Heart right ventricle (tissue), 16 donors: ENCODE measurements around the gene IL1RAPL1. TPM values are rescaled to one million over a fixed set of nuclear protein-coding genes. Genes with fewer than 3 reads are reported as not detected.

Source experiments
- ATAC-seq, 8 donors: fragments of 200-7000 bp; cut with Tn5 transposase; one replicate each; pipeline ENCODE4 v1.9.1; 2020; ENCODE audit warnings: mild to moderate bottlenecking in 8 of 8, moderate library complexity in 8 of 8, moderate number of reproducible peaks in 1 of 8
- DNase-seq, 2 donors: peaks; one replicate each; pipeline ENCODE4 v3.0.0-alpha.2; 2020
- H3K27ac ChIP-seq, 10 donors: fragments of 200-600 bp; sonication (generic) in 2 of 10; one replicate each; pipeline versions ENCODE4 v1.5.0 to v1.8.0; 2020 to 2022; ENCODE audit warnings: mild to moderate bottlenecking in 3 of 10
- H3K27me3 ChIP-seq, 7 donors: fragments of 200-600 bp; one replicate each; pipeline ENCODE4 v1.8.0; 2021 to 2022; ENCODE audit warnings: mild to moderate bottlenecking in 2 of 7
- H3K36me3 ChIP-seq, 9 donors: fragments of 200-600 bp; sonication (generic) in 1 of 9; one replicate each; pipeline versions ENCODE4 v1.5.0 to v1.8.0; 2020 to 2022; ENCODE audit warnings: mild to moderate bottlenecking in 2 of 9
- H3K4me1 ChIP-seq, 9 donors: fragments of 200-600 bp; sonication (generic) in 1 of 9; one replicate each; pipeline versions ENCODE4 v1.5.0 to v1.8.0; 2020 to 2022; ENCODE audit warnings: mild to moderate bottlenecking in 4 of 9
- H3K4me3 ChIP-seq, 10 donors: fragments of 200-600 bp; sonication (generic) in 2 of 10; one replicate each; pipeline versions ENCODE4 v1.5.0 to v1.8.0; 2020 to 2022; ENCODE audit warnings: mild to moderate bottlenecking in 7 of 10, moderate library complexity in 2 of 10
- H3K9me3 ChIP-seq, 11 donors: fragments of 200-600 bp in 10 of 11; sonication (generic) in 2 of 11; one replicate each; pipeline versions ENCODE4 v1.5.0 to v1.8.0; 2013 to 2022; ENCODE audit warnings: mild to moderate bottlenecking in 2 of 11, control low read depth in 1 of 11, moderate library complexity in 1 of 11
- CTCF ChIP-seq, 9 donors: fragments of 200-600 bp; sonication (generic) in 2 of 9; IDR thresholded peaks; one replicate each; pipeline versions ENCODE4 v1.5.0 to v1.8.0; 2021 to 2022; ENCODE audit warnings: antibody characterized with exemption in 9 of 9, mild to moderate bottlenecking in 5 of 9, moderate library complexity in 1 of 9
- WGBS, 2 donors: extraction: QIAGEN DNeasy Blood & Tissue Kit; methylation state at CpG; one replicate each; pipeline ENCODE4 v1.1.7; 2013; ENCODE audit warnings: inconsistent platforms in 1 of 2; 5-methylcytosine and 5-hydroxymethylcytosine counted together
- intact Hi-C, 10 donors: fragments of 100-400 bp; cut with DNase I; formaldehyde crosslinking; loops; one replicate each; pipeline versions ENCODE4 v1.11.1 to v1.14.2; 2022
- polyA plus RNA-seq, 2 donors: library from polyadenylated mRNA; stranded (reverse); fragments of 200-250 nt; gene quantifications; one replicate each; pipeline ENCODE4 v1.2.3, GENCODE V29; 2013
- total RNA-seq, 10 donors: library from RNA; stranded (reverse); fragmentation: NEBNext Ultra II Directional in 3 of 10; extraction: Animal tissue kit (Norgen Biotek cat#: 25700) in 3 of 10; gene quantifications; one replicate each; pipeline versions ENCODE4 v1.2.1 to v1.2.4, GENCODE V29; 2021 to 2023
- donor health status: Arrhythmogenic right ventricular cardiomyopathy.
- donor health status: ischemic (EF 13 %, LVEDD 7.1; RV severe dilation, severe dysfunction).
- donor health status: healthy with polysubstance abuse.
- donor health status: DM: no; HTN: yes; CAD: no.
- donor health status: DM: no; HTN: no; CAD: no.
- donor health status: ischemic (EF 25% LVEDD 6.9; RV normal size, moderate dysfunction).
- donor health status: ischemic (EF 25% LVEDD 5.7; RV mildly dilated, moderate dysfunction).
- donor health status: healthy.
- donor health status: DM: yes; HTN: yes; CAD: no.
- donor health status: Ischemic cardiomyopathy.
- donor health status: ischemic (EF 35%, LVEDD 5.7; RV mildly dilated, moderate dysfunction).
- donor health status: nonischemic (EF 11% LVEDD 7.7; RV severe dilation, severe dysfunction).
- donor health status: DM: yes; HTN: yes; CAD: no.
- donor health status: PGD.
- donor health status: ischemic (EF 29% LVEDD 5.4; RV normal size, mild dysfunction).
- donor health status: nonischemic (EF 23%, LVEDD 6.1; RV moderate dilation, normal function).

Gene IL1RAPL1
- total and polyA plus RNA-seq, 12 donors = 0.13 to 6.3 (median 2.8) TPM

GRCh38 chrX:28589046-28589445 is 1.8 kb downstream of the IL1RAPL1 start:
- peaks cover 0 to 2% (median 0%) of the 10 kb centered on the region in 9 donors for H3K4me1 ChIP-seq
- TF ChIP-seq CTCF (IDR thresholded peaks at IDR 0.05) = no peak
- intact Hi-C loops = loop anchor here in 5 of 10 donors (5.0 to 10.0 kb wide), 4 partner anchors 453 to 506 kb away; no protein-coding TSS in a partner anchor
- H3K9me3 ChIP-seq = no peaks in the 10 kb centered on the region
- WGBS, 2 donors = 15 to 25% methylated on average over 5 of the region's 5 CpGs
- H3K27me3 ChIP-seq = peaks cover 0 to 40% (median 0%) of the 10 kb centered on the region in 7 donors
- peak overlapping the region in 8 of 10 donors; percentile 6 to 66 (median 46) for H3K27ac ChIP-seq
- H3K4me3 ChIP-seq = peak overlapping the region in 9 of 10 donors; percentile 21 to 56 (median 51)
- no peaks in the 10 kb centered on the region for H3K36me3 ChIP-seq
- no peak for DNase-seq
- ATAC-seq = no peak

DNA sequence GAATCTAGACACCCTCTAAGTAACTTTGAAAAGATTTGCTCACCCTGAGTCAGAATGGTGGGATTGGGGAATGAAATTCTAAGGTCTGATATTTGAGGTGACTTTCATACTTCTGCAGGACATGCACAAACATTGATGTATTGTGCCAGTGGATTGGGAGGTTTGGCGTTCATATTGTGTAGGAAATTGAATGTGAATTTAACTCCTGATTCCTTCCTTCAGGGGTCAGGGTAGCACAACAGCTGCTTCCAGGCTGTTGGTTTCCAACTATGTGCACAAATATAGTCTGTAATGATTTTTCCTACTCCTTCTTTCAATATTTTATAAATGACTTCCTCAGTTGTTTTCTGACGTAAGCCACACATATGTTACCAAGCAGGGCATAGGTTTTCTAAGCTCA is 3.1 kb downstream of the IL1RAPL1 start:
- 6 to 12% methylated on average over 2 of the region's 2 CpGs for WGBS, 2 donors
- DNase-seq = no peak
- peak in 6 of 9 donors; percentile 13 to 55 (median 26) for TF ChIP-seq CTCF (IDR thresholded peaks at IDR 0.05)
- peak in 4 of 8 donors; percentile 62 to 73 (median 68) for ATAC-seq
- peak overlapping the region in 6 of 10 donors; percentile 43 to 66 (median 50) for H3K27ac ChIP-seq
- intact Hi-C loops = loop anchor here in 4 of 10 donors (5.0 to 10.0 kb wide), 6 partner anchors 162 to 494 kb away; no protein-coding TSS in a partner anchor
- H3K27me3 ChIP-seq = peaks cover 0 to 30% (median 0%) of the 10 kb centered on the region in 7 donors
- H3K36me3 ChIP-seq = no peaks in the 10 kb centered on the region
- H3K4me1 ChIP-seq = peaks cover 0 to 2% (median 0%) of the 10 kb centered on the region in 9 donors
- peak overlapping the region in 7 of 10 donors; percentile 36 to 56 (median 51) for H3K4me3 ChIP-seq
- H3K9me3 ChIP-seq = no peaks in the 10 kb centered on the region

GRCh38 chrX:28591542-28591941 is 4.3 kb downstream of the IL1RAPL1 start:
- Histone ChIP-seq H3K9me3 (no peaks in the 10 kb centered on the region), H3K27ac (peak overlapping the region in 7 of 10 donors; percentile 19 to 66 (median 43)), H3K36me3 (no peaks in the 10 kb centered on the region), H3K4me1 (peaks cover 0 to 2% (median 0%) of the 10 kb centered on the region in 9 donors), H3K4me3 (peak overlapping the region in 7 of 10 donors; percentile 0 to 56 (median 51)), H3K27me3 (peaks cover 0 to 19% (median 0%) of the 10 kb centered on the region in 7 donors)
- intact Hi-C loops = loop anchor here in 4 of 10 donors (5.0 to 10.0 kb wide), 6 partner anchors 161 to 493 kb away; no protein-coding TSS in a partner anchor
- ATAC-seq = peak in 2 of 8 donors; percentile 38 to 55
- TF ChIP-seq CTCF (IDR thresholded peaks at IDR 0.05) = no peak
- DNase-seq = no peak
- WGBS, 2 donors = 18 to 29% methylated on average over 7 of the region's 7 CpGs

GRCh38 chrX:28595346-28595745 is 8.1 kb downstream of the IL1RAPL1 start:
- no peaks in the 10 kb centered on the region for H3K27me3 ChIP-seq
- H3K9me3 ChIP-seq = no peaks in the 10 kb centered on the region
- ATAC-seq = no peak
- no peak for DNase-seq
- H3K27ac ChIP-seq = no peak overlapping the region
- no peak overlapping the region for H3K4me3 ChIP-seq
- H3K4me1 ChIP-seq = peaks cover 0 to 2% (median 0%) of the 10 kb centered on the region in 9 donors
- no peaks in the 10 kb centered on the region for H3K36me3 ChIP-seq
- intact Hi-C loops = loop anchor here in 4 of 10 donors (10.0 kb wide), 4 partner anchors 249 to 489 kb away; no protein-coding TSS in a partner anchor
- WGBS, 2 donors = 85 to 93% methylated on average over 3 of the region's 3 CpGs
- no peak for TF ChIP-seq CTCF (IDR thresholded peaks at IDR 0.05)
